ENCODE data around the gene OR8D1. TPM values are rescaled to one million over a fixed set of nuclear protein-coding genes. Genes with fewer than 3 reads are reported as not detected.

The OR8D1 gene
- total and polyA plus RNA-seq, 9 of the 15 experiments (the other 6 are each of a cell fraction or from before 2014, with no cell fraction given), result 0.08 to 0.55 TPM; not detected in 7

GRCh38 chr11:124276081-124276480 lies 37.7 kb downstream of the OR8D1 start (continued):
- TF ChIP-seq HBP1 (CRISPR knock-in tag; IDR thresholded peaks at IDR 0.05), result no peak
- peak in 1 of 2 experiments; percentile 46; a peak in 1 of 4 replicates for TF ChIP-seq MNT (conservative IDR thresholded peaks at IDR 0.05)
- TF ChIP-seq RCOR1 (IDR thresholded peaks at IDR 0.05; ENCODE audit: borderline replicate concordance in 1 of 2, low read depth in 2 of 2, low read length in 2 of 2), result peak in 1 of 2 experiments; percentile 95; a peak in 2 of 4 replicates
- no peak for TF ChIP-seq ZNF133 (CRISPR knock-in tag; IDR thresholded peaks at IDR 0.05)
- TF ChIP-seq KLF6 (CRISPR knock-in tag; IDR thresholded peaks at IDR 0.05; ENCODE audit: borderline replicate concordance), result no peak
- TF ChIP-seq MYBL2 (IDR thresholded peaks at IDR 0.05; ENCODE audit: low read depth), result no peak
- no peak for TF ChIP-seq MYBL2 (CRISPR knock-in tag; IDR thresholded peaks at IDR 0.05; ENCODE audit: borderline replicate concordance)
- no peak for TF ChIP-seq RBM34 (IDR thresholded peaks at IDR 0.05; ENCODE audit: borderline replicate concordance, insufficient read depth, low read length)
- TF ChIP-seq ZBTB11 (CRISPR knock-in tag; IDR thresholded peaks at IDR 0.05), result 0 out of 6 replicates have a peak, but pooled peaks of 1 of the 3 experiments have one; percentile 30
- TF ChIP-seq COPS2 (conservative IDR thresholded peaks at IDR 0.05), result no peak
- TF ChIP-seq PCBP1 (IDR thresholded peaks at IDR 0.05; ENCODE audit: low read depth, low read length, poor library complexity, severe bottlenecking), result no peak
- TF ChIP-seq KDM1A (IDR thresholded peaks at IDR 0.05), result peak; percentile 78 to 79
- TF ChIP-seq DNMT1 (IDR thresholded peaks at IDR 0.05), result no peak
- no peak for TF ChIP-seq HMGXB4 (CRISPR knock-in tag; IDR thresholded peaks at IDR 0.05)
- no peak for TF ChIP-seq ZNF79 (CRISPR knock-in tag; IDR thresholded peaks at IDR 0.05; ENCODE audit: low read depth)
- TF ChIP-seq STAT5B (CRISPR knock-in tag; IDR thresholded peaks at IDR 0.05), result no peak
- no peak for TF ChIP-seq SREBF2 (CRISPR knock-in tag; IDR thresholded peaks at IDR 0.05)
- TF ChIP-seq ZNF561 (CRISPR knock-in tag; conservative IDR thresholded peaks at IDR 0.05), result no peak
- no peak for TF ChIP-seq KDM4B (IDR thresholded peaks at IDR 0.05; ENCODE audit: borderline replicate concordance in 2 of 2, low read depth in 1 of 2)
- TF ChIP-seq HLTF (IDR thresholded peaks at IDR 0.05), result no peak
- no peak for TF ChIP-seq ASH1L (IDR thresholded peaks at IDR 0.05; ENCODE audit: borderline replicate concordance, low read depth, partially characterized antibody)

Data from K562 (cell line).